BJ (cell line): ENCODE results near the gene MEIG1. TPM values are rescaled to one million over a fixed set of nuclear protein-coding genes. Genes with fewer than 3 reads are reported as not detected.
"Not testable (repeated sequence)": the region's sequence is repeated elsewhere in the genome, so short reads cannot be mapped to it uniquely, and the experiment has no call there.

ENCODE experiments used
- CTCF ChIA-PET: fragments of 350-600 bp; formaldehyde crosslinking; extraction: SDS; loops from one replicate; lab custom pipeline; 2021; ENCODE audit warnings: antibody characterized with exemption, inconsistent platforms; lab: Yijun Ruan, JAX
- POLR2A ChIA-PET: fragments of 300-600 bp; sonication (Branson Sonifier 250); formaldehyde crosslinking; extraction: SDS; loops from one replicate; lab custom pipeline; 2021; ENCODE audit warnings: antibody characterized with exemption; lab: Charles Lee
- DNase-seq: peaks from one replicate; pipeline ENCODE4 v3.0.0-alpha.2; 2011; ENCODE audit warnings: low read depth
- H3K27me3 ChIP-seq: 2 replicates; pipeline ENCODE4 v1.6.0; 2011; ENCODE audit warnings: low read length; ENCODE audit not compliant: control insufficient read depth, insufficient read depth
- H3K36me3 ChIP-seq: 2 replicates; pipeline ENCODE4 v1.5.1; 2011; ENCODE audit warnings: low read length; ENCODE audit not compliant: control insufficient read depth, insufficient read depth
- H3K4me3 ChIP-seq: 2 replicates; pipeline ENCODE4 v1.5.1; 2011; ENCODE audit warnings: low read depth, mild to moderate bottlenecking, control low read depth, low read length
- polyA plus RNA-seq: library from polyadenylated mRNA; depleted of rRNA; stranded (reverse); fragments of >200 nt; gene quantifications from 2 replicates; pipeline ENCODE4 v1.2.3, GENCODE V29; 2011; rRNA removed
- TF ChIP-seq, protein P1 (sequence below): IDR thresholded peaks from 2 replicates; pipeline ENCODE4 v1.5.1; 2011; ENCODE audit warnings: low read depth, mild to moderate bottlenecking, control low read depth, inconsistent platforms, low read length, moderate library complexity; ENCODE audit not compliant: insufficient read depth

Gene MEIG1
- polyA plus RNA-seq, 1 experiment = not detected

DNA sequence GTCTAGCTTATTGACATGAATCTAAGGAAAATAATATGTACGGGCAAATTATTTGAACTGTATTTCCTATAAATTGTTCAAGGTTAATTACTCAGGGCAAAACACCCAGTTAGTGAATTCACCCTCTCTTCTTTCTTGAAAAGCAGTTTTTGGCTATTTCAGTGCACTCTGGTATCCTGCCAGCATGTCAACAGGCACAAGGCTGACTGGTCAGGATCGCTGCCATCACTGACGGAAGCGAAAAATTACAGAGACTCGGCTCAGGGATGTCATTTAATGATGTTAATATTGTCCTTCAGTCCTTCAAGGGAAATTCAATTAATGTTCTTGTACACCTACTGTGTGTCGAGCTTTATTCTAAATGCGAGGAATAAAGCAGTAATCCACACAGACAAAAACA, 56.3 kb downstream of the MEIG1 start:
- no peak for DNase-seq
- no peak overlapping the region for H3K4me3 ChIP-seq
- POLR2A ChIA-PET = no interaction called here
- CTCF ChIA-PET = no interaction called here
- no peaks in the 10 kb centered on the region for H3K36me3 ChIP-seq
- no peaks in the 10 kb centered on the region; the same call in 1 of the 2 replicates for H3K27me3 ChIP-seq
- TF ChIP-seq, protein P1, sequence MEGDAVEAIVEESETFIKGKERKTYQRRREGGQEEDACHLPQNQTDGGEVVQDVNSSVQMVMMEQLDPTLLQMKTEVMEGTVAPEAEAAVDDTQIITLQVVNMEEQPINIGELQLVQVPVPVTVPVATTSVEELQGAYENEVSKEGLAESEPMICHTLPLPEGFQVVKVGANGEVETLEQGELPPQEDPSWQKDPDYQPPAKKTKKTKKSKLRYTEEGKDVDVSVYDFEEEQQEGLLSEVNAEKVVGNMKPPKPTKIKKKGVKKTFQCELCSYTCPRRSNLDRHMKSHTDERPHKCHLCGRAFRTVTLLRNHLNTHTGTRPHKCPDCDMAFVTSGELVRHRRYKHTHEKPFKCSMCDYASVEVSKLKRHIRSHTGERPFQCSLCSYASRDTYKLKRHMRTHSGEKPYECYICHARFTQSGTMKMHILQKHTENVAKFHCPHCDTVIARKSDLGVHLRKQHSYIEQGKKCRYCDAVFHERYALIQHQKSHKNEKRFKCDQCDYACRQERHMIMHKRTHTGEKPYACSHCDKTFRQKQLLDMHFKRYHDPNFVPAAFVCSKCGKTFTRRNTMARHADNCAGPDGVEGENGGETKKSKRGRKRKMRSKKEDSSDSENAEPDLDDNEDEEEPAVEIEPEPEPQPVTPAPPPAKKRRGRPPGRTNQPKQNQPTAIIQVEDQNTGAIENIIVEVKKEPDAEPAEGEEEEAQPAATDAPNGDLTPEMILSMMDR = no peak

- H3K4me3 ChIP-seq, DNase-seq, H3K36me3 ChIP-seq, H3K27me3 ChIP-seq, POLR2A ChIA-PET: not testable (repeated sequence)
- CTCF ChIA-PET = interaction anchor here (1.3 kb wide), 1 partner anchor 10 kb away, joined by 3 read pairs; no protein-coding TSS in a partner anchor
Measured at GRCh38 chr10:15020966-15021365, 61.8 kb downstream of the MEIG1 start.

Other genes with a start within 250 kb of the MEIG1 start
- gene FAM107B, start 184.5 kb upstream of the MEIG1 start, polyA plus RNA-seq = 11.3 and 21.2 TPM in 2 replicates
- 1.0 and 1.1 TPM in 2 replicates for gene CDNF, start 121.4 kb upstream of the MEIG1 start, polyA plus RNA-seq
- gene HSPA14, start 121.1 kb upstream of the MEIG1 start, polyA plus RNA-seq = 5.4 and 10.0 TPM in 2 replicates
- 4.2 and 5.1 TPM in 2 replicates for gene MSANTD7, start 121.1 kb upstream of the MEIG1 start, polyA plus RNA-seq
- 2.2 and 5.7 TPM in 2 replicates for gene SUV39H2, start 80.5 kb upstream of the MEIG1 start, polyA plus RNA-seq
- gene DCLRE1C, start 5.3 kb upstream of the MEIG1 start, polyA plus RNA-seq = 4.1 and 6.0 TPM in 2 replicates
- gene OLAH, start 84.6 kb downstream of the MEIG1 start, polyA plus RNA-seq = 0.15 and 0.29 TPM in 2 replicates
- gene ACBD7, start 129.4 kb downstream of the MEIG1 start, polyA plus RNA-seq = 0.76 and 1.0 TPM in 2 replicates
- 15.9 and 17.2 TPM in 2 replicates for gene RPP38, start 138.0 kb downstream of the MEIG1 start, polyA plus RNA-seq
- gene NMT2, start 209.3 kb downstream of the MEIG1 start, polyA plus RNA-seq = 12.7 and 20.5 TPM in 2 replicates